Measurements from ENCODE around the gene GHITM. TPM values are rescaled to one million over a fixed set of nuclear protein-coding genes. Genes with fewer than 3 reads are reported as not detected.

Gene GHITM
- polyA plus RNA-seq, 4 donors, result 142 to 301 (median 244) TPM

DNA sequence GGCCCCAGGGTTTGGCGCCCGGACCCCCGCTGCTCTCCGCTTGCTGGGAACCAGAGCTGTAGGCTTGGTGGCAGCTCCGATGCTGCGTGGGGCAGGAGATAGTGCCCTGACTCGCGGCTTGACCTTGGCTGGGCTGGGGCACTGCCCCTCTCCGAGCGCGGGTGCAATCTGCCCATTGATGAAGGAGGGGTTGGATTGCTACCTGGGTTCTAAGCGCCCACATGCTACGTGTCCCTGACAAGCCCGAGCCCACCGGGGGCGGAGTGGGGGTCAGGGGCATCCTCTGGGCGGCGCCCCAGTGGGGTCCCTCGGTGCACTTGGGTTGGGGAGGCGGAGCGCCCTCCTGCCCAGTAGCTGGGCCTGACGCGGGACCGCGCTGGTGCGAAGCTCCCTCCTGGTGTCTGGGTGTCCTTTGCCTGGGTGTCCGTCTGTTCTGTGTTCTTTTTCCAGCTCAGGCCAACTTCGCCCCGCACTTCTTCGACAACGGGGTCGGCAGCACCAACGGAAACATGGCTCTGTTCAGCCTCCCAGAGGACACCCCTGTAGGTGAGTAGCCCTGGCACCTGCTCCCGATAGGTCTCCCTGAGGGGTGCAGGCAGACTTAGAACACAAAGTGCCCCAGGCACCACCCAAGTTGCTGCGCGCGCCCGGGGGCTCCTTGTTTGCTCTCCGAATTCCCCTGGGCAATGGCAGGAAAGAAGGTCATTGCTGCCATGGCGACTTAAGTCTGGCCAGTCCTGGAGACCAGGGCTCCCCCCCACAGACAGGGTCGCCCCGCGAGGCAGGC is 55.9 kb downstream of the GHITM start:
- H3K9me3 ChIP-seq (ENCODE audit: control insufficient read depth in 2 of 2, insufficient read depth in 1 of 2, low read depth in 1 of 2, low read length in 1 of 2), result no peaks in the 10 kb centered on the region
- peak overlapping the region in 1 of 3 donors; percentile 7 for H3K4me3 ChIP-seq (ENCODE audit: low read depth in 1 of 3, low read length in 3 of 3)
- H3K4me1 ChIP-seq (ENCODE audit: control insufficient read depth in 3 of 3, insufficient read depth in 2 of 3, low read depth in 1 of 3, low read length in 2 of 3), result peaks cover 0 to 9% (median 0%) of the 10 kb centered on the region in 3 donors
- FAIRE-seq (no peak), DNase-seq (no peak)
- H3K27ac ChIP-seq (ENCODE audit: low read depth in 1 of 3, low read length in 2 of 3), result no peak overlapping the region
- H3K36me3 ChIP-seq (ENCODE audit: control insufficient read depth in 3 of 3, insufficient read depth in 2 of 3, low read depth in 1 of 3, low read length in 3 of 3), result no peaks in the 10 kb centered on the region
- peaks cover 11 to 50% (median 18%) of the 10 kb centered on the region in 3 donors for H3K27me3 ChIP-seq (ENCODE audit: control insufficient read depth in 3 of 3, insufficient read depth in 3 of 3, low read length in 3 of 3)
- WGBS, 3 donors, result 9 to 21% (median 21%) methylated on average over 42 to 43 of the region's 43 CpGs

GRCh38 chr10:84196083-84196482 is 56.8 kb downstream of the GHITM start:
- H3K27me3 ChIP-seq (ENCODE audit: control insufficient read depth in 3 of 3, insufficient read depth in 3 of 3, low read length in 3 of 3), result peaks cover 11 to 50% (median 18%) of the 10 kb centered on the region in 3 donors
- no peaks in the 10 kb centered on the region for H3K9me3 ChIP-seq (ENCODE audit: control insufficient read depth in 2 of 2, insufficient read depth in 1 of 2, low read depth in 1 of 2, low read length in 1 of 2)
- FAIRE-seq, result no peak
- H3K27ac ChIP-seq (ENCODE audit: low read depth in 1 of 3, low read length in 2 of 3), result no peak overlapping the region
- 3 to 16% (median 13%) methylated on average over 4 of the region's 4 CpGs for WGBS, 3 donors
- H3K36me3 ChIP-seq (ENCODE audit: control insufficient read depth in 3 of 3, insufficient read depth in 2 of 3, low read depth in 1 of 3, low read length in 3 of 3), result no peaks in the 10 kb centered on the region
- DNase-seq, result peak in 1 of 2 donors; percentile 34
- no peak overlapping the region for H3K4me3 ChIP-seq (ENCODE audit: low read depth in 1 of 3, low read length in 3 of 3)
- peaks cover 0 to 14% (median 0%) of the 10 kb centered on the region in 3 donors for H3K4me1 ChIP-seq (ENCODE audit: control insufficient read depth in 3 of 3, insufficient read depth in 2 of 3, low read depth in 1 of 3, low read length in 2 of 3)

- FAIRE-seq (no peak), DNase-seq (no peak)
- Histone ChIP-seq H3K27me3 (ENCODE audit: control insufficient read depth in 3 of 3, insufficient read depth in 3 of 3, low read length in 3 of 3) (peaks cover 11 to 46% (median 18%) of the 10 kb centered on the region in 3 donors), H3K27ac (ENCODE audit: low read depth in 1 of 3, low read length in 2 of 3) (no peak overlapping the region), H3K4me3 (ENCODE audit: low read depth in 1 of 3, low read length in 3 of 3) (no peak overlapping the region), H3K4me1 (ENCODE audit: control insufficient read depth in 3 of 3, insufficient read depth in 2 of 3, low read depth in 1 of 3, low read length in 2 of 3) (peaks cover 0 to 23% (median 0%) of the 10 kb centered on the region in 3 donors), H3K9me3 (ENCODE audit: control insufficient read depth in 2 of 2, insufficient read depth in 1 of 2, low read depth in 1 of 2, low read length in 1 of 2) (no peaks in the 10 kb centered on the region), H3K36me3 (ENCODE audit: control insufficient read depth in 3 of 3, insufficient read depth in 2 of 3, low read depth in 1 of 3, low read length in 3 of 3) (no peaks in the 10 kb centered on the region)
- 61 to 81% (median 75%) methylated on average over 5 of the region's 5 CpGs for WGBS, 3 donors
Observed at GRCh38 chr10:84196941-84197340, 57.6 kb downstream of the GHITM start.

DNA sequence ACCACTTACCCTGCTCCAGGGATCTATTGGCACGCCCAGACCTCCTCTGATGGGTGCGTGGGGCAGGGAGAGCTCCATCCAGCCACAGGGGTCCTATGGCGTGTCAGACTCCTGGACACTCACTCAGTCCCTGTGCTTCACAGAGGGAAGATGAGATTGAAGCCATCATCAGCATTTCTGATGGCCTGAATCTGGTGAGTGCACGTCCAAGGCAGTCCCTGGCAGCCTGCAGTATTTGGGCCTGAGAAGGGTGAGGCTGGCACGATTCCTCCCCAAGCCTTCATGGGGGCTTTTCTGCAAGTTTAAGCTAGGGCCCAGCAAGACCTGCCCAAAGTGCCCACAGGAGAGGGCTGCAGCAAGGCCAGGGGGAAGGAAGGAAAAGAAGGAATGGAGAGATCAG is 58.3 kb downstream of the GHITM start:
- Histone ChIP-seq H3K27me3 (ENCODE audit: control insufficient read depth in 3 of 3, insufficient read depth in 3 of 3, low read length in 3 of 3) (peaks cover 11 to 44% (median 18%) of the 10 kb centered on the region in 3 donors), H3K9me3 (ENCODE audit: control insufficient read depth in 2 of 2, insufficient read depth in 1 of 2, low read depth in 1 of 2, low read length in 1 of 2) (no peaks in the 10 kb centered on the region), H3K4me3 (ENCODE audit: low read depth in 1 of 3, low read length in 3 of 3) (no peak overlapping the region), H3K36me3 (ENCODE audit: control insufficient read depth in 3 of 3, insufficient read depth in 2 of 3, low read depth in 1 of 3, low read length in 3 of 3) (no peaks in the 10 kb centered on the region), H3K4me1 (ENCODE audit: control insufficient read depth in 3 of 3, insufficient read depth in 2 of 3, low read depth in 1 of 3, low read length in 2 of 3) (peaks cover 0 to 25% (median 0%) of the 10 kb centered on the region in 3 donors), H3K27ac (ENCODE audit: low read depth in 1 of 3, low read length in 2 of 3) (no peak overlapping the region)
- no peak for DNase-seq
- no peak for FAIRE-seq
- 76 to 91% (median 85%) methylated on average over 5 of the region's 5 CpGs for WGBS, 3 donors

GRCh38 chr10:84198206-84198915 is 59.1 kb downstream of the GHITM start:
- Histone ChIP-seq H3K4me3 (ENCODE audit: low read depth in 1 of 3, low read length in 3 of 3) (no peak overlapping the region), H3K36me3 (ENCODE audit: control insufficient read depth in 3 of 3, insufficient read depth in 2 of 3, low read depth in 1 of 3, low read length in 3 of 3) (no peaks in the 10 kb centered on the region), H3K9me3 (ENCODE audit: control insufficient read depth in 2 of 2, insufficient read depth in 1 of 2, low read depth in 1 of 2, low read length in 1 of 2) (no peaks in the 10 kb centered on the region), H3K27me3 (ENCODE audit: control insufficient read depth in 3 of 3, insufficient read depth in 3 of 3, low read length in 3 of 3) (peaks cover 11 to 38% (median 18%) of the 10 kb centered on the region in 3 donors), H3K27ac (ENCODE audit: low read depth in 1 of 3, low read length in 2 of 3) (no peak overlapping the region), H3K4me1 (ENCODE audit: control insufficient read depth in 3 of 3, insufficient read depth in 2 of 3, low read depth in 1 of 3, low read length in 2 of 3) (peaks cover 0 to 25% (median 0%) of the 10 kb centered on the region in 3 donors)
- FAIRE-seq (no peak), DNase-seq (peak in 1 of 2 donors; percentile 60)
- WGBS, 3 donors, result 41 to 68% (median 50%) methylated on average over 7 of the region's 7 CpGs

DNA sequence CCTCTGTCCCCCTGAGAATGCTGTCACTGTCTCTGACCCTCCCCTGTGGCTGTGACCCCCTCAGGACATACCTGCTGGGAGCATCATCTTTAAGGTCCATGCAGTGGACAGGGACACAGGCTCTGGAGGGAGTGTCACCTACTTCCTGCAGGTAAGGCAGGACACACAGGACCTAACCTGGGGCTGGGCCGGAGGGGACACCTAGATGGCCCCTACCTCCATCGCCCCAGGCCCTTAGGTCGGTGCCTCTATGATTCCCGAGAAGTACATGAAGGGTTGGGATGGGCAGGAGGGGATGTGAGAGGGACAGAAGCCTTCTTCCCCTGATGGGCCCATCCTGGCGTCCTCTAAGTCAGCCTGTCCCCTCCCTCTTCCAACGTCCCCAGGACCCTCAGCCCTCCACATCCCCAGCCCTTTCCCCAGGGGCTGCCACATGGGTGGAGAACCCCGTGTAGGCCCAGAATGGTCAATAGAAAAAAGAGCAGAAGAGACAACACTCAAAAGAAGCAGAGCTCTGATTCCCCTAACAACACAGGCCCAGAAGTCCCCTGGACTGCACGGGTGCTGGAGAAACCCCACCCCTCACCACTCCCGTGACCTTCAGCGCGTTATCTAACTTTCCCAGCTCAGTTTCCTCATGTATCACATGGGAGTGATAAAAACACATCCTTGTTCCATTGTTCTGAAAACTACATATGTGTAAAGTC is 61.4 kb downstream of the GHITM start:
- no peaks in the 10 kb centered on the region for H3K9me3 ChIP-seq (ENCODE audit: control insufficient read depth in 2 of 2, insufficient read depth in 1 of 2, low read depth in 1 of 2, low read length in 1 of 2)
- no peak for FAIRE-seq
- H3K4me1 ChIP-seq (ENCODE audit: control insufficient read depth in 3 of 3, insufficient read depth in 2 of 3, low read depth in 1 of 3, low read length in 2 of 3), result peaks cover 0 to 17% (median 0%) of the 10 kb centered on the region in 3 donors
- no peak overlapping the region for H3K4me3 ChIP-seq (ENCODE audit: low read depth in 1 of 3, low read length in 3 of 3)
- H3K27ac ChIP-seq (ENCODE audit: low read depth in 1 of 3, low read length in 2 of 3), result peak overlapping the region in 1 of 3 donors; percentile 28
- peaks cover 0 to 17% (median 7%) of the 10 kb centered on the region in 3 donors for H3K27me3 ChIP-seq (ENCODE audit: control insufficient read depth in 3 of 3, insufficient read depth in 3 of 3, low read length in 3 of 3)
- WGBS, 3 donors, result 51 to 72% (median 62%) methylated on average over 11 of the region's 11 CpGs
- DNase-seq, result peak; percentile 30 to 81
- H3K36me3 ChIP-seq (ENCODE audit: control insufficient read depth in 3 of 3, insufficient read depth in 2 of 3, low read depth in 1 of 3, low read length in 3 of 3), result no peaks in the 10 kb centered on the region

- FAIRE-seq, result no peak
- Histone ChIP-seq H3K4me3 (ENCODE audit: low read depth in 1 of 3, low read length in 3 of 3) (no peak overlapping the region), H3K4me1 (ENCODE audit: control insufficient read depth in 3 of 3, insufficient read depth in 2 of 3, low read depth in 1 of 3, low read length in 2 of 3) (peaks cover 0 to 17% (median 0%) of the 10 kb centered on the region in 3 donors), H3K27ac (ENCODE audit: low read depth in 1 of 3, low read length in 2 of 3) (no peak overlapping the region), H3K9me3 (ENCODE audit: control insufficient read depth in 2 of 2, insufficient read depth in 1 of 2, low read depth in 1 of 2, low read length in 1 of 2) (no peaks in the 10 kb centered on the region), H3K36me3 (ENCODE audit: control insufficient read depth in 3 of 3, insufficient read depth in 2 of 3, low read depth in 1 of 3, low read length in 3 of 3) (no peaks in the 10 kb centered on the region), H3K27me3 (ENCODE audit: control insufficient read depth in 3 of 3, insufficient read depth in 3 of 3, low read length in 3 of 3) (peaks cover 0 to 11% (median 5%) of the 10 kb centered on the region in 3 donors)
- 27 to 48% (median 36%) methylated on average over 6 of the region's 6 CpGs for WGBS, 3 donors
- DNase-seq, result no peak
Observed at GRCh38 chr10:84201244-84201606, 61.9 kb downstream of the GHITM start.

DNA sequence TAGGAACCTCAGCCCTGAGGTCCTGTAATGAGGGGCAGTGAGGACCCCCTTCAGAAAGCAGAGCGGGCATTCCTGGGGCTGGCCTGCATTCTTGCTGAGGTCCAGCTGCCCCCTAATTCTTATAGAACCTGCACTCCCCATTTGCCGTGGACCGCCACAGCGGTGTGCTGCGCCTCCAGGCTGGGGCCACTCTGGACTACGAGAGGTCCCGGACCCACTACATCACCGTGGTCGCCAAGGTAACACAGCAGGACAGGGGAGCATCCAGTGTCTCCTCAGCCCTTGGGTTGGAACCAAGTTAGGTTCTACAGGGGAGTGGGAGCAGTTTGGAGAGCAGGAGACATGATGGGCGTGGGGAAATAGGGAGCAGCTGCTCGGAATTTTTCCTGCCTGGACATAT is 62.4 kb downstream of the GHITM start:
- peaks cover 0 to 7% (median under 1%) of the 10 kb centered on the region in 3 donors for H3K27me3 ChIP-seq (ENCODE audit: control insufficient read depth in 3 of 3, insufficient read depth in 3 of 3, low read length in 3 of 3)
- DNase-seq (no peak), FAIRE-seq (no peak)
- H3K27ac ChIP-seq (ENCODE audit: low read depth in 1 of 3, low read length in 2 of 3), result no peak overlapping the region
- H3K4me3 ChIP-seq (ENCODE audit: low read depth in 1 of 3, low read length in 3 of 3), result no peak overlapping the region
- peaks cover 0 to 17% (median 0%) of the 10 kb centered on the region in 3 donors for H3K4me1 ChIP-seq (ENCODE audit: control insufficient read depth in 3 of 3, insufficient read depth in 2 of 3, low read depth in 1 of 3, low read length in 2 of 3)
- WGBS, 3 donors, result 89 to 95% (median 91%) methylated on average over 11 of the region's 11 CpGs
- H3K9me3 ChIP-seq (ENCODE audit: control insufficient read depth in 2 of 2, insufficient read depth in 1 of 2, low read depth in 1 of 2, low read length in 1 of 2), result no peaks in the 10 kb centered on the region
- H3K36me3 ChIP-seq (ENCODE audit: control insufficient read depth in 3 of 3, insufficient read depth in 2 of 3, low read depth in 1 of 3, low read length in 3 of 3), result no peaks in the 10 kb centered on the region

All from small intestine (tissue), 7 donors.